Prostate gland (tissue), 2 donors: ENCODE data around the gene HHEX. TPM values are rescaled to one million over a fixed set of nuclear protein-coding genes. Genes with fewer than 3 reads are reported as not detected.

ENCODE experiments used
- DNase-seq: peaks from one replicate; pipeline ENCODE4 v3.0.0-alpha.2; 2019; ENCODE audit warnings: low spot score
- H3K27ac ChIP-seq, 2 donors: fragments of 200-600 bp; sonication (generic); 2 replicates each; pipeline ENCODE4 v1.5.1; 2017 to 2019
- H3K27me3 ChIP-seq: fragments of 200-600 bp; sonication (generic); replicated peaks from 2 replicates; pipeline ENCODE4 v1.5.1; 2019; ENCODE audit not compliant: insufficient read depth
- H3K36me3 ChIP-seq, 2 donors: fragments of 200-600 bp; sonication (generic); 1 replicate in 1 of 2; 2 replicates in 1 of 2; pipeline versions ENCODE4 v1.5.1 to v1.8.1; 2017 to 2019
- H3K4me1 ChIP-seq: fragments of 200-600 bp; sonication (generic); replicated peaks from 2 replicates; pipeline ENCODE4 v1.5.1; 2019
- H3K4me3 ChIP-seq, 2 donors: fragments of 200-600 bp; sonication (generic); 2 replicates each; pipeline ENCODE4 v1.5.1; 2017 to 2019
- H3K9me3 ChIP-seq: fragments of 200-600 bp; sonication (generic); 2 replicates; pipeline ENCODE4 v1.5.1; 2017
- CTCF ChIP-seq, 4 experiments: fragments of 200-600 bp in 2 of 4; fragments of 450-650 bp in 2 of 4; sonication (generic) in 2 of 4; IDR thresholded peaks; 1 replicate in 3 of 4; 2 replicates in 1 of 4; pipeline ENCODE4 v1.5.1; 2016 to 2019; ENCODE audit warnings: antibody characterized with exemption in 4 of 4, mild to moderate bottlenecking in 2 of 4, moderate library complexity in 2 of 4
- POLR2A ChIP-seq: fragments of 450-650 bp; IDR thresholded peaks from one replicate; pipeline ENCODE4 v1.6.1; 2016; ENCODE audit warnings: antibody characterized with exemption, mild to moderate bottlenecking
- POLR2AphosphoS5 ChIP-seq: sonication (generic); formaldehyde crosslinking; IDR thresholded peaks from one replicate; pipeline ENCODE4 v1.6.1; 2017; ENCODE audit warnings: antibody characterized with exemption
- WGBS: methylation state at CpG from one replicate; pipeline ENCODE4 v1.1.5; 2018; 5-methylcytosine and 5-hydroxymethylcytosine counted together
- intact Hi-C: fragments of 100-400 bp; cut with DNase I; formaldehyde crosslinking; loops from one replicate; pipeline ENCODE4 v1.14.2; 2022
- total RNA-seq, 2 donors: library from RNA; depleted of rRNA; stranded (reverse); fragments of >200 nt; gene quantifications; one replicate each; pipeline ENCODE4 v1.1.0, GENCODE V29; 2016

HHEX gene
- total RNA-seq, 2 donors from 2014 or later = 3.0 to 6.6 TPM

DNA sequence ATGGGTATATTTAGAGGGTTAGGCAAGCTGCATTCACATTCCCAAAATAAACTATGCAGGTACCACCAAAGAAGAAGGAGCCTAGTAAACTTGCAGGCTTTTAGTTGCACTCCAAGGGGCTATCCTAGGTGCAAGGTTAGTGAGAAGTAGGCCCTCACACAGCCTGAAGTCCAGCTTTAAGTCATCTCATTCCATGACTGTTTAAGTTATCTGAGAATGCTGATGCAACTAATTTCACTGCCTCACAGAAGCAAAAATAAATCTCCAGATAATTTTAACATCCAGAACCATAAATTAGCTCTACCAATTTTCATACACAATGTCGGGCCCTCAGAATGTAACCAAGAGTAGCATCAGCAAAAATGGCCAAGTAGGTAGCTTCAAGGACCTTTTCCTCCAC lies 34.3 kb upstream of the HHEX start:
- no peak for DNase-seq
- Histone ChIP-seq H3K4me3 (no peak overlapping the region), H3K36me3 (no peaks in the 10 kb centered on the region), H3K27ac (no peak overlapping the region), H3K27me3 (no peaks in the 10 kb centered on the region), H3K9me3 (no peaks in the 10 kb centered on the region), H3K4me1 (no peaks in the 10 kb centered on the region)
- no peak for TF ChIP-seq POLR2AphosphoS5
- TF ChIP-seq CTCF (IDR thresholded peaks at IDR 0.05) = no peak
- no peak for TF ChIP-seq POLR2A
- intact Hi-C loops = no loop called here
- WGBS = 76% methylated on average over 1 of the region's 1 CpG

- Histone ChIP-seq H3K27ac (no peak overlapping the region), H3K9me3 (no peaks in the 10 kb centered on the region), H3K36me3 (no peaks in the 10 kb centered on the region), H3K4me3 (no peak overlapping the region), H3K4me1 (no peaks in the 10 kb centered on the region), H3K27me3 (no peaks in the 10 kb centered on the region)
- TF ChIP-seq POLR2A = no peak
- no peak for TF ChIP-seq POLR2AphosphoS5
- no peak for TF ChIP-seq CTCF (IDR thresholded peaks at IDR 0.05)
- intact Hi-C loops = no loop called here
- DNase-seq = no peak
- 82% methylated on average over 7 of the region's 7 CpGs for WGBS
Measured at GRCh38 chr10:92656266-92656961, 33.3 kb upstream of the HHEX start.

- no peak for TF ChIP-seq POLR2A
- no peak for TF ChIP-seq CTCF (IDR thresholded peaks at IDR 0.05)
- TF ChIP-seq POLR2AphosphoS5 = no peak
- intact Hi-C loops = no loop called here
- Histone ChIP-seq H3K4me3 (no peak overlapping the region), H3K36me3 (no peaks in the 10 kb centered on the region), H3K27me3 (no peaks in the 10 kb centered on the region), H3K27ac (no peak overlapping the region), H3K4me1 (no peaks in the 10 kb centered on the region), H3K9me3 (no peaks in the 10 kb centered on the region)
- DNase-seq = no peak
- WGBS = 89% methylated on average over 5 of the region's 5 CpGs
Measured at GRCh38 chr10:92657024-92657423, 32.7 kb upstream of the HHEX start.

GRCh38 chr10:92662848-92663247 lies 26.9 kb upstream of the HHEX start:
- DNase-seq = no peak
- no peak for TF ChIP-seq POLR2A
- intact Hi-C loops = no loop called here

GRCh38 chr10:92664322-92664721 lies 25.4 kb upstream of the HHEX start:
- no peaks in the 10 kb centered on the region for H3K9me3 ChIP-seq
- no peak for DNase-seq

More at GRCh38 chr10:92662848-92663247, 26.9 kb upstream of the HHEX start:
- Histone ChIP-seq H3K4me3 (no peak overlapping the region), H3K9me3 (no peaks in the 10 kb centered on the region), H3K27ac (no peak overlapping the region), H3K36me3 (no peaks in the 10 kb centered on the region), H3K27me3 (no peaks in the 10 kb centered on the region), H3K4me1 (no peaks in the 10 kb centered on the region)

More at GRCh38 chr10:92664322-92664721, 25.4 kb upstream of the HHEX start:
- Histone ChIP-seq H3K27ac (no peak overlapping the region), H3K27me3 (no peaks in the 10 kb centered on the region), H3K36me3 (no peaks in the 10 kb centered on the region), H3K4me1 (no peaks in the 10 kb centered on the region), H3K4me3 (no peak overlapping the region)
- TF ChIP-seq POLR2A = no peak
- TF ChIP-seq CTCF (IDR thresholded peaks at IDR 0.05) = no peak
- no peak for TF ChIP-seq POLR2AphosphoS5
- intact Hi-C loops = no loop called here
